NOMO-1 treated with DMSO at 0.1 percent for 48 hours (cell line): ENCODE measurements around the gene UNC13B.

Source experiments
- DNase-seq: peaks from one replicate; lab custom pipeline; 2025; ENCODE audit not compliant: unreplicated experiment; lab: John Stamatoyannopoulos, UW

The UNC13B gene

DNA sequence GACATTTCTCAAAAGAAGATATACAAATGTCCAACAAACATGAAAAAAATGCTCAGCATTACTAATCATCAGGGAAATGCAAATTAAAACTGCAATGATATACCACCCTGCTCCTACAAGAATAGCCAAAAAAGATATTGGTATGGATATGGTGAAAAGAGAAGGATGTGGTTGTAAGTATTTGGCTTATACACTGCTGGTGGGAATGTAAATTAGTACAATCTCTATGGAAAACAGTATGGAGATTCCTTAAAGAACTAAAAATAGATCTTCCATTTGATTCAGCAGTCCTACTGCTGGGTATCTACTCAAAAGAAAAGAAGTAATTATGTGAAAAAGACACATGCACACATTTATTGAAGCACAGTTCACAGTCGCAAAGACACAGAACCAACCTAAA, 260.5 kb downstream of the UNC13B start:
- no peak for DNase-seq

GRCh38 chr9:35422753-35423152, 260.9 kb downstream of the UNC13B start:
- DNase-seq = no peak

DNA sequence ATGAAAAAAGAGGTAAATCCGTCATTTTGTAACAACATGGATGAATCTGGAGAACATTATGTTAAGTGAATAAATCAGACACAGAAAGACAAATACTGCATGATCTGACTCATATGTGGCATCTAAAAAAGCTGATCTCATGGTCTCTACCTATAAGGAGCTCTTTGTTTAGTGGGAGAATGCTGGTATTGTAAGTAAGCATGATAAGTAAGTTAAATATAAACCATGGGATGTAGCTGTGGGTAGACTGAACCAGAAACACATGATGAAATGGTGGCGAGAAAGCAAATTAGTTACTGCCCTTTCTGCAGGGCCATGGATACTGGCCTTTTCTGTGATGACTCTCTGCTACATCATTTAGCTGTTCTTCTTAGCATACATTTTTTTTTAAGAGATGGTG, 261.7 kb downstream of the UNC13B start:
- DNase-seq = no peak

DNA sequence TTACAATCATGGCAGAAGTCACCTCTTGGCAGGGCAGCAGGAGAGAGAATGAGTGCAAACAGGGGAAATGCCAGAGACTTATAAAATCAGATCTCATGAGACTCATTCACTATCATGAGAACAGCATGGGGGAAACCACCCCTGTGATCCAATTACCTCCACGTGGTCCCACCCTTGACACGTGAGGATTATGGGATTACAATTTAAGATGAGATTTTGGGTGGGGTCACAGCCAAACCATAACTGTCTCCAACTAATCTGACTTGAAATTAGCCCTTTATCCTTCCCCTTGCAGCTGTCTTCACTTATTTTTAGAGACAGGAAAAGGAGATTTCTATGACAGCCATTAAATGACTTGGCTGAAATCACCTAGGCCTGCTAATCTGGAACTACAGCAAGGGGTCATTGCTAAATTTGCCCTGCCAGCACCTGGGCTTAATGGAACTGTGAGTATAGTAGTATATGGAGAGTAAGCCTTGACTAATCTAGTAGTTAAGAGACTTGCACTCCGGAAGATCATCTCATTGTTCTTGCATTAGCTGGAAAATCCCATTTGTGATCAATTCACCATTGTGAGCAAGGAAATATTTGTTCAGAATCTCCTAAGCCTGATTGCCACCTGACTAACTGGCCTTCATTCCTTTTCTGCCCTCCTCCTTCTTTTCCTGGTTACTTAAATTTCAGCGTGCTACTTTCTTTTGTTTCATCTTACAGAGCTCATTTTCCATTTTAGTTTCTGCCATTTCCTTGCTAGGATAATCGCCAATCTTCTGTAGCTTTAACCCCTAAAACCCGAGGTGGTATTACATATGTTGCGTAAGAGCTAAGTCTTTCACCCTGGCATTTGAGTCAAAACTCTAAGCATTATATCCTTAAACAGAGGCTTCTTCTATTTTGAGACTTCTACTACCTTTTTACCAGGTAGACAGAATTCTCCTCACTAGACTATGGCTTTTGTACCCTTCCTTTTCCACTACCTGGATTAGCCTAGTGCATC, 262.8 kb downstream of the UNC13B start:
- DNase-seq = peak; percentile 17

DNA sequence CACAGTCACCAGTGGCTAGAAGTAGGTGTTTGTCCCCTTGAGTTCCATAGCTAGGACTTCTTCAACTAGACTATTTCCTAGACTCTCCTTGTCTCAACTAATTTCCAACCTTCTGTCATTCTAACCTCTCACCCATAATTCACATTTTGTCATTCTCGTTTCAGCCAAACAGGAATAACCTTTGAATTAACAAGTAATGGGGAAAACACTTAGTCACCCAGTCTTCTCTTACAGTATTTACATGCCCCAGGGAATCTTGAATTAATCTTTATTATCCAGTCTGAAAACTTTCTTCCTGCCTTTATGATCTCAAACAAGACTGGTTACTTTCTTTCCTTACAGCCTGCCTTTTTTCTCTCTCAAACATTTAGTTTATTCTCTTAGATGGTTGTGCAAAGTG, 264.8 kb downstream of the UNC13B start:
- no peak for DNase-seq

GRCh38 chr9:35431467-35431866, 269.7 kb downstream of the UNC13B start:
- no peak for DNase-seq

GRCh38 chr9:35432076-35432475, 270.3 kb downstream of the UNC13B start:
- DNase-seq = no peak

DNA sequence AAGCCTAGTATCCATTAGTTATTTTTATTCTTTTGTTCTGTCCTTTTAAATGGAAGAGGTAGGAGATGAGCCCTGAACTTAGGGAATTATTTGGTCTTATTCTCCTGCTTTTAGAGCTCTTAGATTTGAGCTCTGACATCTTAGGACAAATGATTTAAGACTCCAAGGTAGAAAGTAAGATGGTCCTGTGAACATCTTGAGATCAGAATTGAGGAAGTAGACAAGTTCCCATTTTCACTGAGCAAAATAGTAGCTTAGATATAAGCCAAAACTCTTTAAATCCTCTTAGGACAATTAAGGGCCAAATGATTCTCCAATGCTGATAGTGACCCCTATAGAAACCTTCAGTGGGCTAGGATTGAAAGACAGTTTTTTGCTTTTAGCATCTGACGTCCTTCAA, 275.1 kb downstream of the UNC13B start:
- DNase-seq = peak; percentile 74

- DNase-seq = no peak
Observed at GRCh38 chr9:35446012-35446411, 284.2 kb downstream of the UNC13B start.

DNA sequence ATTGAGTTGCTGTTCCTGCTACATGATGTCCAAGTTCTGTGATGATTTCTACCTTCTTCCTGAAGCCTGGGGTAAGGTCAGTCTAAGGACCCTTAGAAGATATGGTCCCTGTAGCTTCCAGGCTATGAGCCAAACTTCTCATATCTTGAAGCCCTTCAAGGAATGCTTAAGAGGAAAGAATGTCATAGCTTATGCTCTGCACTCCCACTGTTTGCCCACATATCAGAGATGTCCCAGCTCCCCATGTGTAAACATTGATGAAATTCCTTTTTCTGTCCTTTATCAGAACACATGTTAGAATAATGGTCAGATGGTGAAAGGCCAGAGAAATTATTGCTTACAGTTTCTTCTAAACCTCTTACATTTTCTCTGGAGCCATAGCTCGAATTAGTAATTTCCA, 286.7 kb downstream of the UNC13B start:
- no peak for DNase-seq

GRCh38 chr9:35452481-35452880, 290.7 kb downstream of the UNC13B start:
- no peak for DNase-seq

DNA sequence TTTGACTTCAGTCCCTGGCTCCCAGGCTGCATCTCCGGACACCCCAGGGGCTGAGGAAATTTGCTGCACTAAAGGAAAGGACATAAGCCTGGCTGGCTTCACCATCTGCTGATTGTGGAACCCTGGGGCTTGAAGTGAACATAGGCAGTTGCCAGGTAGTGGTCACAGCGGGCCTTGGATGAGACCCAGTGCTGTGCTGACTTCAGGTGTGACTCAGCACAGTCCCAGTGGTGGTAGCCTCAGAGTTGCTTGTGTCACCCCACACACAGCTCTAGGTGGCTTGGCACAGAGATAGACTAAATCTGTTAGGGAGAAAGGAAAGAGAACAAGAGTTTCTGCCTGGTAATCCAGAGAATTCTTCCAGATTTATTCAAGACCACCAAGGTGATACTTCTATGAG, 292.0 kb downstream of the UNC13B start:
- DNase-seq = no peak
